ENCODE measurements around the gene THBS1. TPM values are rescaled to one million over a fixed set of nuclear protein-coding genes. Genes with fewer than 3 reads are reported as not detected.

THBS1 gene
- total and polyA plus RNA-seq, 7 donors = 3.3 to 40.1 (median 9.7) TPM

- H3K36me3 ChIP-seq (ENCODE audit: insufficient read depth in 1 of 2, low read depth in 1 of 2) = no peaks in the 10 kb centered on the region
- H3K27me3 ChIP-seq (ENCODE audit: insufficient read depth in 3 of 3, low read length in 2 of 3) = no peaks in the 10 kb centered on the region
- DNase-seq = no peak
- peaks cover 19% of the 10 kb centered on the region for H3K4me1 ChIP-seq
- H3K4me3 ChIP-seq = no peak overlapping the region
- H3K27ac ChIP-seq = peak overlapping the region; percentile 75
- no peaks in the 10 kb centered on the region for H3K9me3 ChIP-seq
- ATAC-seq = peak in 2 of 4 donors; percentile 14 to 49
- intact Hi-C loops (cut with DNase I) = no loop called here
- TF ChIP-seq CTCF (IDR thresholded peaks at IDR 0.05) = no peak
These were observed 45.0 kb downstream of the THBS1 start for GRCh38 chr15:39625856-39626255.

- no peak for TF ChIP-seq CTCF (IDR thresholded peaks at IDR 0.05)
- intact Hi-C loops (cut with DNase I) = no loop called here
- H3K27ac ChIP-seq = peak overlapping the region; percentile 47
These were observed 46.7 kb downstream of the THBS1 start for GRCh38 chr15:39627451-39628143.

DNA sequence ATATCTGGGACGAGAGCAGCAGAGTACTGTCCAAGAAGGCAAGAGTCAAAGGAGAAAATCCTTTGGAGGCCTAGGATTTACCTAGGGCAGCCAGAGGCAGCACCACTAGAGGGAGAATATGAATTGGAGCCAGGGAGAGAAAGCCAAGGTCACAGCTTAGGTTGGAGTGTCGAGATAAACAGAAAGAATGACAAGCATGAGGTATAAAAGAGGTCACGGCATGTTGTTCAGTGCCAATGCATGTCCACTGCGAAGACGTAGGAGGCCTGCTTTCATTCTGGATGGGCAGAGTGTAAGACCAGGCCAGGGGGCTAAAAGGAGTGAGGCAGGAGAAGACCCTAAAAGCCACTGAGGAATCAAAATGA is 47.2 kb downstream of the THBS1 start:
- Histone ChIP-seq H3K9me3 (no peaks in the 10 kb centered on the region), H3K27me3 (ENCODE audit: insufficient read depth in 3 of 3, low read length in 2 of 3) (no peaks in the 10 kb centered on the region), H3K27ac (peak overlapping the region; percentile 47), H3K4me1 (peaks cover 19% of the 10 kb centered on the region), H3K36me3 (ENCODE audit: insufficient read depth in 1 of 2, low read depth in 1 of 2) (no peaks in the 10 kb centered on the region), H3K4me3 (no peak overlapping the region)
- DNase-seq = no peak
- 36 to 53% (median 46%) methylated on average over 5 of the region's 5 CpGs for WGBS, 3 donors
- ATAC-seq = no peak
- intact Hi-C loops (cut with DNase I) = no loop called here
- peak; percentile 16 for TF ChIP-seq CTCF (IDR thresholded peaks at IDR 0.05)

More at GRCh38 chr15:39627451-39628143, 46.7 kb downstream of the THBS1 start:
- H3K4me3 ChIP-seq = no peak overlapping the region
- no peaks in the 10 kb centered on the region for H3K36me3 ChIP-seq (ENCODE audit: insufficient read depth in 1 of 2, low read depth in 1 of 2)
- peaks cover 19% of the 10 kb centered on the region for H3K4me1 ChIP-seq
- ATAC-seq (no peak), DNase-seq (no peak)
- H3K27me3 ChIP-seq (ENCODE audit: insufficient read depth in 3 of 3, low read length in 2 of 3) = no peaks in the 10 kb centered on the region
- 78 to 91% (median 89%) methylated on average over 3 of the region's 3 CpGs for WGBS, 3 donors
- no peaks in the 10 kb centered on the region for H3K9me3 ChIP-seq

DNA sequence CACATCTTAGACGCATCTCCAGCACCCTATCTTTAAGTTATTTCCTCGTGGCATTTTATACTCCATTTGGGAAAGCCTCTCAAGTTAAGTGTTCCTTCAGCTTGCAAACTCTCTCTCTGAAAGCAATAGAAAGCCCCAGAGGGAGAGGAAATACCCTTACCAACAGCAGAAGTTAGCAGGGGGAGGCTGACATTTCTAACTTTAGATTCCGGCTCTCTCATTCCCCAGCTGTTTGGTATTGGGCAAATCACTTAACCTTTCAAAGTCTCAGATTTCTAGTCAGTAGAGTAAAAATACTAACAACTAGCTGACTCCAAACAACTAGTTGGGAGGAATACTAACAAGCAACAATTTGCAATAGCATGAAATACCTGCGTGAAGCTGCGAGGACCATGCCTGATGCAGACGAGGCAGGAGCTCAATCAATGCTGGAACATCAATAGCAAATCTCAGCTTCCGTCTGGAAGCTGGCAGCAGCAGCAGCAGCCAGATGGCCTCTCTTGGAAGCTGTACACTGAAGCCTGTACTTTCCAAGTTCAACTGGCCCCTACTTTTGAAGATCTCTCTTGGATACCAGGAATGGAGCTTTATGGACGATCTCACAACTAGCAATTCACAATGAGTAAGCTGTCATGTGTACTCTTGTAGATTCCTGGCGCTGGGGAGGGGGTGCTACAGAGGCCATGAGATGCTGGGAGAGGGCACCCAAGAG is 47.8 kb downstream of the THBS1 start:
- TF ChIP-seq CTCF (IDR thresholded peaks at IDR 0.05) = no peak
- Histone ChIP-seq H3K4me1 (peaks cover 19% of the 10 kb centered on the region), H3K4me3 (no peak overlapping the region), H3K27me3 (ENCODE audit: insufficient read depth in 3 of 3, low read length in 2 of 3) (no peaks in the 10 kb centered on the region), H3K36me3 (ENCODE audit: insufficient read depth in 1 of 2, low read depth in 1 of 2) (no peaks in the 10 kb centered on the region), H3K27ac (peak overlapping the region; percentile 46), H3K9me3 (no peaks in the 10 kb centered on the region)
- DNase-seq (no peak), ATAC-seq (peak in 1 of 4 donors; percentile 16)
- intact Hi-C loops (cut with DNase I) = no loop called here
- 24 to 38% (median 29%) methylated on average over 9 of the region's 9 CpGs for WGBS, 3 donors
